NCI-H2081 treated with DMSO at 0.1 percent for 48 hours (cell line): ENCODE results near the gene TBCK.
"Not testable (repeated sequence)": the region's sequence is repeated elsewhere in the genome, so short reads cannot be mapped to it uniquely, and the experiment has no call there.

Source experiments
- DNase-seq: peaks from one replicate; lab custom pipeline; 2025; lab: John Stamatoyannopoulos, UW

The TBCK gene

GRCh38 chr4:106213291-106213690 is 102.7 kb downstream of the TBCK start:
- DNase-seq = not testable (repeated sequence)

GRCh38 chr4:106210021-106210420 is 106.0 kb downstream of the TBCK start:
- DNase-seq = no peak

- DNase-seq = no peak
These were observed 107.2 kb downstream of the TBCK start for GRCh38 chr4:106208481-106209460.

GRCh38 chr4:106201373-106201772 is 114.6 kb downstream of the TBCK start:
- DNase-seq = no peak

GRCh38 chr4:106195435-106195950 is 120.5 kb downstream of the TBCK start:
- no peak for DNase-seq

GRCh38 chr4:106194801-106195200 is 121.2 kb downstream of the TBCK start:
- DNase-seq = no peak

GRCh38 chr4:106192131-106192530 is 123.9 kb downstream of the TBCK start:
- DNase-seq = no peak

- no peak for DNase-seq
These were observed 129.8 kb downstream of the TBCK start for GRCh38 chr4:106186201-106186600.

- DNase-seq = no peak
These were observed 132.5 kb downstream of the TBCK start for GRCh38 chr4:106183551-106183950.

- no peak for DNase-seq
These were observed 143.1 kb downstream of the TBCK start for GRCh38 chr4:106172861-106173260.

GRCh38 chr4:106165351-106166010 is 150.5 kb downstream of the TBCK start:
- no peak for DNase-seq

GRCh38 chr4:106162278-106162677 is 153.7 kb downstream of the TBCK start:
- DNase-seq = no peak

GRCh38 chr4:106160560-106160959 is 155.4 kb downstream of the TBCK start:
- no peak for DNase-seq

- no peak for DNase-seq
These were observed 166.1 kb downstream of the TBCK start for GRCh38 chr4:106149911-106150310.

- no peak for DNase-seq
These were observed 167.0 kb downstream of the TBCK start for GRCh38 chr4:106149026-106149425.

GRCh38 chr4:106142616-106143127 is 173.3 kb downstream of the TBCK start:
- DNase-seq = no peak

- DNase-seq = no peak
These were observed 175.4 kb downstream of the TBCK start for GRCh38 chr4:106140601-106141000.

GRCh38 chr4:106136777-106137331 is 179.2 kb downstream of the TBCK start:
- DNase-seq = no peak

- DNase-seq = no peak
These were observed 184.0 kb downstream of the TBCK start for GRCh38 chr4:106132045-106132444.

- no peak for DNase-seq
These were observed 189.9 kb downstream of the TBCK start for GRCh38 chr4:106126062-106126461.

- DNase-seq = not testable (repeated sequence)
These were observed 196.0 kb downstream of the TBCK start for GRCh38 chr4:106119949-106120555.

- DNase-seq = no peak
These were observed 200.0 kb downstream of the TBCK start for GRCh38 chr4:106116025-106116424.
